H9 (cell line): ENCODE measurements around the gene HHLA2. TPM values are rescaled to one million over a fixed set of nuclear protein-coding genes. Genes with fewer than 3 reads are reported as not detected.

Source experiments
- DNase-seq: peaks from one replicate; pipeline ENCODE4 v3.0.0-alpha.2; 2017
- H2AFZ ChIP-seq: one replicate; pipeline ENCODE4 v1.6.1; 2013; ENCODE audit warnings: mild to moderate bottlenecking, low read length, control low read depth, moderate library complexity
- H2AK5ac ChIP-seq: 2 replicates; pipeline ENCODE4 v1.6.1; 2013; ENCODE audit warnings: low read length, control low read depth, mixed read lengths; ENCODE audit not compliant: insufficient read length
- H2BK120ac ChIP-seq: one replicate; pipeline ENCODE4 v1.6.1; 2013; ENCODE audit warnings: low read depth, mild to moderate bottlenecking, low read length, control low read depth, inconsistent platforms; ENCODE audit not compliant: poor library complexity, severe bottlenecking
- H2BK12ac ChIP-seq: 2 replicates; pipeline ENCODE4 v1.6.1; 2013; ENCODE audit warnings: low read length, control low read depth, mixed read lengths, low read depth; ENCODE audit not compliant: insufficient read length
- H2BK15ac ChIP-seq: 2 replicates; pipeline ENCODE4 v1.6.1; 2013; ENCODE audit warnings: low read depth, low read length, control low read depth
- H2BK20ac ChIP-seq: one replicate; pipeline ENCODE4 v1.6.1; 2013; ENCODE audit warnings: low read depth, mild to moderate bottlenecking, low read length, control low read depth, inconsistent platforms; ENCODE audit not compliant: poor library complexity, severe bottlenecking
- H2BK5ac ChIP-seq: 2 replicates; pipeline ENCODE4 v1.6.1; 2013; ENCODE audit warnings: low read length, control low read depth, mixed read lengths; ENCODE audit not compliant: insufficient read length
- H3K14ac ChIP-seq: 2 replicates; pipeline ENCODE4 v1.6.1; 2013; ENCODE audit warnings: low read length, control low read depth; ENCODE audit not compliant: insufficient read depth
- H3K18ac ChIP-seq: 2 replicates; pipeline ENCODE4 v1.6.1; 2013; ENCODE audit warnings: low read depth, mild to moderate bottlenecking, mixed read lengths, low read length, control low read depth; ENCODE audit not compliant: insufficient read length
- H3K23ac ChIP-seq: 2 replicates; pipeline ENCODE4 v1.6.1; 2013; ENCODE audit warnings: low read length, control low read depth, mixed read lengths, low read depth; ENCODE audit not compliant: insufficient read length
- H3K23me2 ChIP-seq: 2 replicates; pipeline ENCODE4 v1.6.1; 2013; ENCODE audit warnings: low read depth, mild to moderate bottlenecking, mixed read lengths, low read length, control low read depth; ENCODE audit not compliant: insufficient read length, poor library complexity, severe bottlenecking
- H3K27ac ChIP-seq: 2 replicates; pipeline ENCODE4 v1.5.1; 2013; ENCODE audit warnings: low read length, control low read depth, mixed read lengths, low read depth; ENCODE audit not compliant: insufficient read length
- H3K27me3 ChIP-seq: 2 replicates; pipeline ENCODE4 v1.6.1; 2013; ENCODE audit warnings: low read length, control low read depth, inconsistent platforms; ENCODE audit not compliant: insufficient read depth
- H3K4ac ChIP-seq: 2 replicates; pipeline ENCODE4 v1.6.1; 2013; ENCODE audit warnings: low read depth, mild to moderate bottlenecking, control low read depth, inconsistent platforms, low read length, moderate library complexity
- H3K4me1 ChIP-seq: 2 replicates; pipeline ENCODE4 v1.6.1; 2013; ENCODE audit warnings: low read length, control low read depth, inconsistent platforms; ENCODE audit not compliant: insufficient read depth
- H3K4me2 ChIP-seq: 2 replicates; pipeline ENCODE4 v1.6.1; 2013; ENCODE audit warnings: low read length, control low read depth, mixed read lengths; ENCODE audit not compliant: insufficient read length, insufficient read depth
- H3K56ac ChIP-seq: 2 replicates; pipeline ENCODE4 v1.6.1; 2013; ENCODE audit warnings: low read depth, mild to moderate bottlenecking, mixed read lengths, low read length, control low read depth; ENCODE audit not compliant: insufficient read length
- H3K79me1 ChIP-seq: 2 replicates; pipeline ENCODE4 v1.6.1; 2013; ENCODE audit warnings: low read depth, mild to moderate bottlenecking, moderate library complexity, low read length, control low read depth, inconsistent platforms; ENCODE audit not compliant: insufficient read depth, poor library complexity, severe bottlenecking
- H3K79me2 ChIP-seq: 2 replicates; pipeline ENCODE4 v1.6.1; 2013; ENCODE audit warnings: low read length, control low read depth, inconsistent platforms; ENCODE audit not compliant: insufficient read depth
- H3K9ac ChIP-seq: 2 replicates; pipeline ENCODE4 v1.6.1; 2013; ENCODE audit warnings: low read length, control low read depth, mixed read lengths; ENCODE audit not compliant: insufficient read length; ENCODE audit errors: extremely low read depth
- H3K9me3 ChIP-seq: one replicate; pipeline ENCODE4 v1.6.1; 2013; ENCODE audit warnings: low read depth, low read length, inconsistent platforms; ENCODE audit not compliant: control insufficient read depth
- H3T11ph ChIP-seq: one replicate; pipeline ENCODE4 v1.6.1; 2013; ENCODE audit warnings: mild to moderate bottlenecking, low read length, control low read depth, inconsistent platforms
- H4K20me1 ChIP-seq: one replicate; pipeline ENCODE4 v1.6.1; 2013; ENCODE audit not compliant: control insufficient read depth, insufficient read length, insufficient read depth
- H4K5ac ChIP-seq: 2 replicates; pipeline ENCODE4 v1.6.1; 2013; ENCODE audit warnings: low read depth, mild to moderate bottlenecking, mixed read lengths, low read length, control low read depth; ENCODE audit not compliant: insufficient read length
- H4K8ac ChIP-seq: replicated peaks from 2 replicates; pipeline ENCODE4 v1.6.1; 2013; ENCODE audit warnings: low read length, control low read depth, mixed read lengths, low read depth; ENCODE audit not compliant: insufficient read length
- H4K91ac ChIP-seq: 2 replicates; pipeline ENCODE4 v1.6.1; 2013; ENCODE audit warnings: low read depth, mild to moderate bottlenecking, moderate library complexity, mixed read lengths, low read length, control low read depth; ENCODE audit not compliant: insufficient read length
- H3K27ac Mint-ChIP-seq, 3 experiments: 2 replicates in 2 of 3; 3 replicates in 1 of 3; pipeline ENCODE4 v1.8.0; 2020 to 2021; ENCODE audit warnings: mixed read lengths in 3 of 3, mild to moderate bottlenecking in 1 of 3, moderate library complexity in 1 of 3
- H3K27me3 Mint-ChIP-seq: 2 replicates; pipeline ENCODE4 v1.8.0; 2021; ENCODE audit warnings: low read depth, mild to moderate bottlenecking, moderate library complexity, mixed read lengths
- H3K36me3 Mint-ChIP-seq, 3 experiments: 2 replicates in 2 of 3; 3 replicates in 1 of 3; pipeline ENCODE4 v1.8.0; 2020 to 2021; ENCODE audit warnings: low read depth in 3 of 3, mixed read lengths in 3 of 3; ENCODE audit not compliant: insufficient read depth in 1 of 3
- H3K4me1 Mint-ChIP-seq, 2 experiments: 2 replicates each; pipeline ENCODE4 v1.8.0; 2020; ENCODE audit warnings: mixed read lengths in 2 of 2
- H3K4me3 Mint-ChIP-seq, 2 experiments: 2 replicates in 1 of 2; 3 replicates in 1 of 2; pipeline ENCODE4 v1.8.0; 2020 to 2021; ENCODE audit warnings: mild to moderate bottlenecking in 2 of 2, mixed read lengths in 2 of 2, moderate library complexity in 1 of 2
- H3K9me3 Mint-ChIP-seq, 2 experiments: 2 replicates in 1 of 2; 3 replicates in 1 of 2; pipeline ENCODE4 v1.8.0; 2020; ENCODE audit warnings: mild to moderate bottlenecking in 2 of 2, mixed read lengths in 2 of 2, moderate library complexity in 1 of 2
- WGBS: extraction: QIAGEN DNeasy Blood & Tissue Kit; methylation state at CpG from one replicate; pipeline ENCODE4 v1.1.7; 2013; ENCODE audit warnings: missing lambda C conversion rate, low lambda C conversion rate, mixed read lengths; ENCODE audit not compliant: insufficient read length; ENCODE audit errors: extremely low coverage; 5-methylcytosine and 5-hydroxymethylcytosine counted together
- total RNA-seq: library from RNA; stranded (reverse); gene quantifications from 2 replicates; pipeline ENCODE4 v1.2.1, GENCODE V29; 2021
- TF ChIP-seq, protein P1 (sequence below): fragments of 200-600 bp; sonication (generic); conservative IDR thresholded peaks from 3 replicates; pipeline ENCODE4 v1.8.0; 2021; ENCODE audit warnings: antibody characterized with exemption, mild to moderate bottlenecking

HHLA2 gene
- total RNA-seq, 1 experiment from 2014 or later: not detected

DNA sequence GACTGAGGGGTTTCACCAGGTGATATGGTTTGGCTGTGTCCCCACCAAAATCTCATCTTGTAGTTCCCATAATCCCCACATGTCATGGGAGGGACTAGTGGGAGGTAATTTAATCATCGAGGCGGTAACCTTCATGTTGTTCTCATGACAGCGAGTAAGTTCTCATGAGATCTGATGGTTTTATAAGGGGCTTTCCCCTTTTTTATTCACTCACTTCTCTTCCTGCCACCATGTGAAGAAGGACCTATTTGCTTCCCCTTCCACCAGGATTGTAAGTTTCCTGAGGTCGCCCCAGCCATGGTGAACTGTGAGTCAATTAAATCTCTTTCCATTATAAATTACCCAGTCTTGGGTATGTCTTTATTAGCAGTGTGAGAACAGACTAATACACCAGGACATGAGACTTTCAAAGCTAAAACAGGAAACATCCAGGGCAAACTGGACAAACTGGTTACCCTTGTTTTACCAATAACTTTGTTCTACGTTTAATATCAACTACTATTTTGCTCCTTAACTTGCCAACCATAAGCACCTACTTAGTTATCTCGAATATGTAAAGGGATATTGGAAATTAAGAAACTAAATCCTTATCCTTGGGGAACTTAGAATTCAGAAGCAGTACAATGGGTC lies 115.9 kb downstream of the HHLA2 start:
- Histone ChIP-seq H3K79me2 (no peaks in the 10 kb centered on the region), H3T11ph (no peak overlapping the region), H3K9me3 (no peaks in the 10 kb centered on the region), H3K27me3 (no peaks in the 10 kb centered on the region), H2AFZ (no peak overlapping the region), H4K20me1 (no peaks in the 10 kb centered on the region), H4K91ac (no peak overlapping the region), H3K18ac (no peak overlapping the region), H4K5ac (no peak overlapping the region), H2AK5ac (no peak overlapping the region), H3K4ac (no peak overlapping the region), H3K56ac (no peak overlapping the region), H2BK5ac (no peak overlapping the region), H2BK15ac (no peak overlapping the region), H3K4me1 (peaks cover 2% of the 10 kb centered on the region; the same call in 1 of the 2 replicates), H3K79me1 (no peaks in the 10 kb centered on the region), H2BK12ac (no peak overlapping the region), H3K9ac (no peak overlapping the region), H3K23ac (no peak overlapping the region), H3K14ac (no peak overlapping the region), H4K8ac (no peak overlapping the region), H3K4me2 (no peak overlapping the region), H2BK20ac (no peak overlapping the region), H3K27ac (no peak overlapping the region), H2BK120ac (no peak overlapping the region), H3K23me2 (no peaks in the 10 kb centered on the region)
- no peak overlapping the region for H3K27ac Mint-ChIP-seq
- TF ChIP-seq, protein P1, sequence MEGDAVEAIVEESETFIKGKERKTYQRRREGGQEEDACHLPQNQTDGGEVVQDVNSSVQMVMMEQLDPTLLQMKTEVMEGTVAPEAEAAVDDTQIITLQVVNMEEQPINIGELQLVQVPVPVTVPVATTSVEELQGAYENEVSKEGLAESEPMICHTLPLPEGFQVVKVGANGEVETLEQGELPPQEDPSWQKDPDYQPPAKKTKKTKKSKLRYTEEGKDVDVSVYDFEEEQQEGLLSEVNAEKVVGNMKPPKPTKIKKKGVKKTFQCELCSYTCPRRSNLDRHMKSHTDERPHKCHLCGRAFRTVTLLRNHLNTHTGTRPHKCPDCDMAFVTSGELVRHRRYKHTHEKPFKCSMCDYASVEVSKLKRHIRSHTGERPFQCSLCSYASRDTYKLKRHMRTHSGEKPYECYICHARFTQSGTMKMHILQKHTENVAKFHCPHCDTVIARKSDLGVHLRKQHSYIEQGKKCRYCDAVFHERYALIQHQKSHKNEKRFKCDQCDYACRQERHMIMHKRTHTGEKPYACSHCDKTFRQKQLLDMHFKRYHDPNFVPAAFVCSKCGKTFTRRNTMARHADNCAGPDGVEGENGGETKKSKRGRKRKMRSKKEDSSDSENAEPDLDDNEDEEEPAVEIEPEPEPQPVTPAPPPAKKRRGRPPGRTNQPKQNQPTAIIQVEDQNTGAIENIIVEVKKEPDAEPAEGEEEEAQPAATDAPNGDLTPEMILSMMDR: no peak
- H3K4me1 Mint-ChIP-seq: peaks cover 9 to 10% of the 10 kb centered on the region in 2 experiments
- no CpG with 5 or more reads among the region's 6 CpGs for WGBS
- no peaks in the 10 kb centered on the region; a peak in 1 of 7 replicates for H3K36me3 Mint-ChIP-seq
- DNase-seq: no peak
- H3K4me3 Mint-ChIP-seq: no peak overlapping the region
- no peaks in the 10 kb centered on the region; a peak in 2 of 5 replicates for H3K9me3 Mint-ChIP-seq
- no peaks in the 10 kb centered on the region for H3K27me3 Mint-ChIP-seq
